ENCODE results near the gene RBL2. TPM values are rescaled to one million over a fixed set of nuclear protein-coding genes. Genes with fewer than 3 reads are reported as not detected.
"Not testable (repeated sequence)": the region's sequence is repeated elsewhere in the genome, so short reads cannot be mapped to it uniquely, and the experiment has no call there.

Gene RBL2
- total and polyA plus RNA-seq, 3 experiments from 2014 or later = 82.9 to 247 (median 86.4) TPM

DNA sequence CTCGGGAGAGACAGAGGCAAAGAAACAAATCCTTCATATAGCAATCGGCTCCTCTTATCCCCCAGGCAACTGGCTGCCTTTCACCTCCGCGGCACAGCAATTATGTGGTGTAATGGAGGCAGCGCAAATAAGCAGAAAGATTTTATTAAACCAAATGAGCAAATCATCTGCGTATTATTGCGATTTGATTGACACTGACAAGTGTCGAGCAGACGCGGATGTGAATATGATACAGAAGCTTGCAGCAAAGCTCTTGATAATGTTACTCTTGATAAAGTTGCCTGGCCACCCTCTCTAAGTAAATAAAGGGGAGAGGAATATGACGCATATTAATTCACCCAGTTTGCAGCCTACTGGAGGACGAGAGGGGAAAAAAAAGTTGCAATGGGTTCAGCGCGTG, 95.2 kb downstream of the RBL2 start:
- POLR2A ChIA-PET = no interaction called here
- H3K4me1 Mint-ChIP-seq = peaks cover 5 to 11% (median 7%) of the 10 kb centered on the region in 3 donors
- no peaks in the 10 kb centered on the region for H3K4me1 ChIP-seq (ENCODE audit: insufficient read depth, low read length)

DNA sequence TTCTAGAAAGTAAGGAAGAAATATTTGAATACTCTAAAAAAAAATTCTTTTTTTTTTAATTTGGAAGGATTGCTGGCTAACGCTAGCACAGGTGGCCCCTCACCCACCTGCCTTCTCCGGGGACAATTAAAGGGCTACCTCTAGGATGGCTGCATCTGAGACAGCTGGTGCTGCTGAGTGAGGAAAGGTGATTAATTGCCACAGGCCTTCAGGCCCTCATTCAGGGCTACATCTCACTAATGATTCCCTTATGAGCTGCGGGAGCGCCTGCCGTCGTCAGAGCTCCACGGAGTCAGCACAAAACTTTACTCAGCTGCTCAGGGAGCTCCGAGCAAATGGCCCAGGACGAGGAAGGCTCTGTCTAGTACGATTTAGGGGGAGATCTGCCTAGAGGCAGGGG, 95.8 kb downstream of the RBL2 start:
- Mint-ChIP-seq H3K4me3 (no peak overlapping the region), H3K27me3 (no peaks in the 10 kb centered on the region), H3K36me3 (no peaks in the 10 kb centered on the region), H3K4me1 (peaks cover 9 to 17% (median 12%) of the 10 kb centered on the region in 3 donors), H3K27ac (peak overlapping the region in 1 of 8 donors; percentile 11), H3K9me3 (no peaks in the 10 kb centered on the region)
- POLR2A ChIA-PET = no interaction called here
- Histone ChIP-seq H3K4me3 (ENCODE audit: low read length) (no peak overlapping the region), H3K27me3 (ENCODE audit: insufficient read depth, low read length, poor library complexity, severe bottlenecking) (no peaks in the 10 kb centered on the region), H3K27ac (ENCODE audit: low read depth, low read length) (no peak overlapping the region), H3K4me1 (ENCODE audit: insufficient read depth, low read length) (peaks cover 2% of the 10 kb centered on the region), H3K9me3 (ENCODE audit: low read length) (no peaks in the 10 kb centered on the region), H3K36me3 (ENCODE audit: insufficient read depth, low read length) (no peaks in the 10 kb centered on the region)
- DNase-seq = no peak
- CTCF ChIA-PET = interaction anchor here (1.3 kb wide), 1 partner anchor 13 kb away, joined by 3 read pairs; no protein-coding TSS in a partner anchor

More for the DNA sequence above, 95.2 kb downstream of the RBL2 start:
- H3K9me3 ChIP-seq (ENCODE audit: low read length) = no peaks in the 10 kb centered on the region
- no peaks in the 10 kb centered on the region for H3K36me3 Mint-ChIP-seq
- H3K27ac Mint-ChIP-seq = no peak overlapping the region
- no peaks in the 10 kb centered on the region for H3K9me3 Mint-ChIP-seq
- no peak overlapping the region for H3K27ac ChIP-seq (ENCODE audit: low read depth, low read length)
- H3K36me3 ChIP-seq (ENCODE audit: insufficient read depth, low read length) = no peaks in the 10 kb centered on the region
- H3K27me3 Mint-ChIP-seq = no peaks in the 10 kb centered on the region
- H3K4me3 ChIP-seq (ENCODE audit: low read length) = no peak overlapping the region
- no peak for DNase-seq
- CTCF ChIA-PET = no interaction called here
- no peak overlapping the region for H3K4me3 Mint-ChIP-seq
- H3K27me3 ChIP-seq (ENCODE audit: insufficient read depth, low read length, poor library complexity, severe bottlenecking) = no peaks in the 10 kb centered on the region

DNA sequence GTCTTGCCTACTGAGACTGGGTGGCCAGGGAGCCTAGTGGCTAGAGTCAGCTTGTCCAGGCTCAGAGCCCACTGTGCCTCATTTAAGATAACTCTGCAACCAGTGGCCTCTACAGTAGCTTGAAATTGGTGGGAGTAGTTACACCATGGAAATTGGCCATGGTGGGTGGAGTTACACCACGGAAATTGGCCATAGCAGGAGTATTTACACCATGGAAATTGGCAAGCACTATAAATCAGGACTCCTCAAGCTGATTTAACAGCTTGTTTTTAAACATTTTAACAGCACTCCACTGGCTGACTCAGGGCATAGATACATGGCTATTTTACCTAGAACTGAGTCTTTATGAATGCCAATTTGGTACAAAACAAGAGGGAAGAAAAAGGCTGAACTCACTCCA, 96.5 kb downstream of the RBL2 start:
- Mint-ChIP-seq H3K27ac (no peak overlapping the region), H3K27me3 (no peaks in the 10 kb centered on the region), H3K4me3 (no peak overlapping the region), H3K36me3 (no peaks in the 10 kb centered on the region), H3K9me3 (no peaks in the 10 kb centered on the region), H3K4me1 (peaks cover 12 to 21% (median 16%) of the 10 kb centered on the region in 3 donors)
- Histone ChIP-seq H3K9me3 (ENCODE audit: low read length) (no peaks in the 10 kb centered on the region), H3K4me1 (ENCODE audit: insufficient read depth, low read length) (peaks cover 5% of the 10 kb centered on the region), H3K27ac (ENCODE audit: low read depth, low read length) (no peak overlapping the region), H3K4me3 (ENCODE audit: low read length) (no peak overlapping the region), H3K27me3 (ENCODE audit: insufficient read depth, low read length, poor library complexity, severe bottlenecking) (no peaks in the 10 kb centered on the region), H3K36me3 (ENCODE audit: insufficient read depth, low read length) (no peaks in the 10 kb centered on the region)
- no peak for DNase-seq
- ChIA-PET CTCF (interaction anchor here (1.3 kb wide), 1 partner anchor 12 kb away, joined by 3 read pairs; no protein-coding TSS in a partner anchor), POLR2A (no interaction called here)

DNA sequence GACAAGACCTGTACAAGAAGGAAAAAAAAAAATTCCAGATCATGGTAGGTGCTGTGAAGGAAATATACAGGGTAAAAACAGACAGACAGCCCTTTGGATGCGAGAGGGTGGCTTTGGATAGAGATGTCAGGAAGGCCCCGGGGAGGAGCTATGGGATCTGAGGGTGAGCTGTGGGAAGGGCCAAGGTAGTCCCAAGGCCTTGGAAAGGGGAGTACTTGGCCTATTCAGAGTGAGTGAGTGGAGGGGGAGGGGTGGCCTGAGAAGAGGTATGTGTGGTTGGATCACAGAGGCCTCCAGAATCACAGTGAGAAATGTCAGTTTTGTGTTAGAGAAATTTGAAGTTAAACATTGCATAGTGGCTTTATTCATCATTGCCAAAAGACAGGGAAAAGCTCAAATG, 99.9 kb downstream of the RBL2 start:
- POLR2A ChIA-PET = interaction anchor here (0.6 kb wide), 1 partner anchor 1993 kb away, joined by 4 read pairs; no protein-coding TSS in a partner anchor

DNA sequence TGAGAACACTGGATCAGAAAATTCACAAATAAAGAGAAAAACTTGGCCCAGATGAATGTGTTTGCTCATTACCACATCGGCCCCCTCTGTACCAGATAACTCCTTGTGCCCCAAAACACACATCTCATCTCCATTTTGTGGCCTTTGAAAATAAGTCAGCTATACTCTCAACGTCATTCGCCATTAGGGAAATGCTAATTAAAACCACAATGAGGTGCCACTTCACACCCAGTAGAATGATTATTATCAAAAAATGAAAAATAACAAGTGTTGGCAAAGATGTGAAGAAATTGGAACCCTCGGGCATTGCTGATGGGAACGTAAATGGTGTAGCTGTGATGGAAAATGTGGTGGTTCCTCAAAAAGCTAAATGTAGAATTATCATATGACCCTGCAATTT, 103.4 kb downstream of the RBL2 start:
- CTCF ChIA-PET = interaction anchor here (1.6 to 2.3 kb wide), 3 partner anchors 7 to 19 kb away, joined by 4 to 9 read pairs (median 6); no protein-coding TSS in a partner anchor
- Histone ChIP-seq H3K36me3 (ENCODE audit: insufficient read depth, low read length) (no peaks in the 10 kb centered on the region), H3K9me3 (ENCODE audit: low read length) (no peaks in the 10 kb centered on the region), H3K4me1 (ENCODE audit: insufficient read depth, low read length) (peaks cover 23% of the 10 kb centered on the region), H3K27me3 (ENCODE audit: insufficient read depth, low read length, poor library complexity, severe bottlenecking) (no peaks in the 10 kb centered on the region), H3K4me3 (ENCODE audit: low read length) (no peak overlapping the region), H3K27ac (ENCODE audit: low read depth, low read length) (no peak overlapping the region)
- Mint-ChIP-seq H3K9me3 (no peaks in the 10 kb centered on the region), H3K27me3 (peaks cover 0 to 2% of the 10 kb centered on the region in 2 donors), H3K4me1 (peaks cover 28 to 43% (median 41%) of the 10 kb centered on the region in 3 donors), H3K36me3 (no peaks in the 10 kb centered on the region), H3K27ac (peak overlapping the region in 6 of 8 donors; percentile 12 to 88 (median 68)), H3K4me3 (peak overlapping the region in 6 of 7 donors; percentile 13 to 84 (median 47))
- peak in 1 of 5 donors; percentile 44 for DNase-seq
- POLR2A ChIA-PET = interaction anchor here (0.6 to 1.3 kb wide), 2 partner anchors 15 to 19 kb away, joined by 3 to 6 read pairs; no protein-coding TSS in a partner anchor

More for the DNA sequence above, 99.9 kb downstream of the RBL2 start:
- Mint-ChIP-seq H3K27me3 (peaks cover 0 to 2% of the 10 kb centered on the region in 2 donors), H3K27ac (peak overlapping the region in 4 of 8 donors; percentile 43 to 81 (median 58)), H3K36me3 (no peaks in the 10 kb centered on the region), H3K4me1 (peaks cover 28 to 43% (median 41%) of the 10 kb centered on the region in 3 donors), H3K4me3 (peak overlapping the region in 1 of 7 donors; percentile 13), H3K9me3 (no peaks in the 10 kb centered on the region)
- Histone ChIP-seq H3K27me3 (ENCODE audit: insufficient read depth, low read length, poor library complexity, severe bottlenecking) (no peaks in the 10 kb centered on the region), H3K4me1 (ENCODE audit: insufficient read depth, low read length) (peaks cover 23% of the 10 kb centered on the region), H3K9me3 (ENCODE audit: low read length) (no peaks in the 10 kb centered on the region), H3K36me3 (ENCODE audit: insufficient read depth, low read length) (no peaks in the 10 kb centered on the region), H3K4me3 (ENCODE audit: low read length) (no peak overlapping the region), H3K27ac (ENCODE audit: low read depth, low read length) (no peak overlapping the region)
- no peak for DNase-seq
- CTCF ChIA-PET = interaction anchor here (0.9 to 3.2 kb wide), 2 partner anchors 16 kb away, joined by 3 to 11 read pairs; no protein-coding TSS in a partner anchor

DNA sequence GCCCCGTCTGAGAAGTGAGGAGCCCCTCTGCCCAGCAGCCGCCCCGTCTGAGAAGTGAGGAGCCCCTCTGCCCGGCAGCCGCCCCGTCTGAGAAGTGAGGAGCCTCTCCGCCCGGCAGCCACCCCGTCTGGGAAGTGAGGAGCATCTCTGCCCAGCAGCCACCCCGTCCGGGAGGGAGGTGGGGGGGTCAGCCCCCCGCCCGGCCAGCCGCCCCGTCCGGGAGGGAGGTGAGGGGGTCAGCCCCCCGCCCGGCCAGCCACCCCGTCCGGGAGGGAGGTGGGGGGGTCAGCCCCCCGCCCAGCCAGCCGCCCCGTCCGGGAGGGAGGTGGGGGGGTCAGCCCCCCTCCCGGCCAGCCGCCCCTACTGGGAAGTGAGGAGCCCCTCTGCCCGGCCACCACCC, 105.1 kb downstream of the RBL2 start:
- peaks cover 25% of the 10 kb centered on the region for H3K4me1 ChIP-seq (ENCODE audit: insufficient read depth, low read length)
- H3K36me3 ChIP-seq (ENCODE audit: insufficient read depth, low read length); H3K27ac Mint-ChIP-seq; CTCF ChIA-PET; H3K27me3 Mint-ChIP-seq; H3K27me3 ChIP-seq (ENCODE audit: insufficient read depth, low read length, poor library complexity, severe bottlenecking); H3K27ac ChIP-seq (ENCODE audit: low read depth, low read length); H3K4me3 Mint-ChIP-seq; POLR2A ChIA-PET; H3K36me3 Mint-ChIP-seq; H3K4me3 ChIP-seq (ENCODE audit: low read length); H3K9me3 Mint-ChIP-seq; DNase-seq; H3K9me3 ChIP-seq (ENCODE audit: low read length): not testable (repeated sequence)
- peaks cover 27 to 46% (median 41%) of the 10 kb centered on the region in 3 donors for H3K4me1 Mint-ChIP-seq

DNA sequence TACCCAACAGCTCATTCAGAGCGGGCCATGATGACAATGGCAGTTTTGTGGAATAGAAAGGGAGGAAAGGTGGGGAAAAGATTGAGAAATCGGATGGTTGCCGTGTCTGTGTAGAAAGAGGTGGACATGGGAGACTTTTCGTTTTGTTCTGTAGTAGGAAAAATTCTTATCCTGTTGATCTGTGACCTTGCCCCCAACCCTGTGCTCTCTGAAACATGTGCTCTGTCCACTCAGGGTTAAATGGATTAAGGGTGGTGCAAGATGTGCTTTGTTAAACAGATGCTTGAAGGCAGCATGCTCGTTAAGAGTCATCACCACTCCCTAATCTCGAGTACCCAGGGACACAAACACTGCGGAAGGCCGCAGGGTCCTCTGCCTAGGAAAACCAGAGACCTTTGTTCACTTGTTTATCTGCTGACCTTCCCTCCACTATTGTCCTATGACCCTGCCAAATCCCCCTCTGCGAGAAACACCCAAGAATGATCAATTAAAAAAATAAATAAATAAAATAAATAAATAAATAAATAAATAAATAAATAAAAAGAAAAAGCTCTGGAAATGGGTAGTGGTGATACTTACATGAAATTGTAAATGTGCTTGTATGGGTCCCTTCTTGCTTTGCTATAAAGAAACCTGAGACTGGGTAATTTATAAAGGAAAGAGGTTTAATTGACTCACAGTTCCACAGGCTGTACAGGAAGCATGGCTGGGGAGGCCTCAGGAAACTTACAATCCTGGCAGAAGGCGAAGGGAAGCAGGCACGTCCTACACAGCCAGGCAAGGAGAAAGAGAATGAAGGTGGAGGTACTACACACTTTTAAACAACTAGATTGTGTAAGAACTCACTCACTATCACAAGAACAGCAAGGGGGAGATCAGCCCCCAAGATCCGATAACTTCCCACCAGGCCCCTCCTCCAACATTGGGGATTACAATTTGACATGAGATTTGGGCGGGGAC, 105.8 kb downstream of the RBL2 start:
- H3K36me3 Mint-ChIP-seq; H3K27me3 Mint-ChIP-seq; H3K4me3 Mint-ChIP-seq; H3K36me3 ChIP-seq (ENCODE audit: insufficient read depth, low read length); H3K27ac ChIP-seq (ENCODE audit: low read depth, low read length); H3K4me3 ChIP-seq (ENCODE audit: low read length); H3K9me3 Mint-ChIP-seq; CTCF ChIA-PET; POLR2A ChIA-PET; DNase-seq; H3K27me3 ChIP-seq (ENCODE audit: insufficient read depth, low read length, poor library complexity, severe bottlenecking); H3K9me3 ChIP-seq (ENCODE audit: low read length): not testable (repeated sequence)
- Mint-ChIP-seq H3K27ac (peak overlapping the region in 3 of 8 donors; percentile 33 to 66 (median 58)), H3K4me1 (peaks cover 29 to 46% (median 41%) of the 10 kb centered on the region in 3 donors)
- H3K4me1 ChIP-seq (ENCODE audit: insufficient read depth, low read length) = peaks cover 30% of the 10 kb centered on the region
